Measurements from ENCODE around the gene SETX.

Gene SETX

DNA sequence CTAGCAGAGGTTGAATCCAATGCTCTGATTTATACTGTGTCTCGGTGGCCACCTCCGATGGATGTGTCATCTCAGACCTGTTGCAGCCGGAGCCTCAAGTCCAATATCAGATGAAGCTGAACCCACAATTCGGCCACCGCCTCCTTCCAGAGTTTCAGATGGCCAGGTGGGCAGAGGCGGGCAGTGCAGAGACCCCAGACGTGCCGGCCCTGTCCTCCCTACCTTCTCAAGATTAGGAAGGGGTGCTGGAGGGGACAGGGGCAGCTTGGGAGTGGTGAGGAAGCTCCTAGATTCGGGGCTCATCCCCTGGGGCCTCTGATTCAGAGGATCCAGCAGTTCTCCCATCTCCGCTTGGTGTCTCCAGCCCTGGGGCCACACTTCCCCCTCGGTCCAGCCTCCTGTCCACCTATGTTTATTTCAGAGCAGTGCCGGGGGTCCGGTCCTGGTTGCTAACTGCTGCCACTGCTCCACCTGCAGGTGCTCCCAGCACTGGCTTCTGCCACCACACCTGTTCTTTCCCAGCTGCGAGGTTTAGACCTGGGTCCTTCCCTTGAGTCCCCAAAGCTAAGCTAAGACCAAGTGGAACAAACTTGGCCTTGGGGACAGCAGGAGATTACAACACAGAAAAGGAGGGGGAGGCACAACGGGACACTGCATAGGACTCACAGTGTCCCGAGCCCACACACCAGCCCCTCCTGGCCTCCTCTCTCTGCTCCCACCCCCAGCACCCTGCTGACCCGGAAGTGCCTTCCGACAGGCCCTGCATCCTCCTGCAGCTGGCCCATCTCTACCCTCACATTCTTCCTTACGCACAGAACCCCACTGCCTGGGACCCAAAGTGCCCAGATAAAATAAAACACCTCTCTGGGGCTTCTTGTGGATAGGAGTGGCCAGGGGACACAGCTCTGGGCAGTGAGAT is 111.4 kb downstream of the SETX start:
- Histone ChIP-seq H3K9ac (ENCODE audit: low read depth, low read length) (no peak overlapping the region), H3K4me1 (ENCODE audit: control insufficient read depth, insufficient read depth, low read length) (no peaks in the 10 kb centered on the region), H3K4me3 (ENCODE audit: low read depth, low read length) (peak overlapping the region; percentile 61), H3K9me3 (ENCODE audit: control insufficient read depth, insufficient read depth, low read length) (no peaks in the 10 kb centered on the region), H3K27me3 (ENCODE audit: control insufficient read depth, insufficient read depth, low read length) (peaks cover 22% of the 10 kb centered on the region), H3K36me3 (ENCODE audit: control insufficient read depth, insufficient read depth, low read length) (no peaks in the 10 kb centered on the region)

DNA sequence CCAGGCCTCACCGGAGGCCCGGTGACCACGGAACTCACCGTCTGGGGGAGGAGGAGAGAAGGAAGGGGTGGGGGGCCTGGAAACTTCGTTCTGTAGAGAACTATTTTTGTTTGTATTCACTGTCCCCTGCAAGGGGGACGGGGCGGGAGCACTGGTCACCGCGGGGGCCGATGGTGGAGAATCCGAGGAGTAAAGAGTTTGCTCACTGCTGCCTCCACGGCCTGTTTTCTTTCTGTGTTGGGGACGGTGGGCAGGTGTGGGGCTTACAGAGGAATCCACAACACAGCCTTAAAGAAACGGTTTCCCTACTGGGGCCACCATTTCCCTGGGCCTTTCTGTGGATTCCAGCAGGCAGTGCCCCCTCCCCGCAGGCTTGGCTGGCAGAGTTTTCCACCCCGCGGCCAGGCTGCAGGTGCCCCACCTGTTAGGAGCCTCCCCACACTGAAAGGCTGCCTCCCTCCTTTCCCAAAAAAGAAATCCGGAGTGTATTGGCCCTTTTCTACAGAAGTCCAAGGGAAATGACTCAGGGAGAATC is 112.1 kb downstream of the SETX start:
- H3K4me1 ChIP-seq (ENCODE audit: control insufficient read depth, insufficient read depth, low read length), result no peaks in the 10 kb centered on the region
- peak overlapping the region; percentile 61 for H3K4me3 ChIP-seq (ENCODE audit: low read depth, low read length)
- H3K9ac ChIP-seq (ENCODE audit: low read depth, low read length), result peak overlapping the region; percentile 24
- H3K27me3 ChIP-seq (ENCODE audit: control insufficient read depth, insufficient read depth, low read length), result peaks cover 22% of the 10 kb centered on the region
- H3K36me3 ChIP-seq (ENCODE audit: control insufficient read depth, insufficient read depth, low read length), result no peaks in the 10 kb centered on the region
- no peaks in the 10 kb centered on the region for H3K9me3 ChIP-seq (ENCODE audit: control insufficient read depth, insufficient read depth, low read length)

DNA sequence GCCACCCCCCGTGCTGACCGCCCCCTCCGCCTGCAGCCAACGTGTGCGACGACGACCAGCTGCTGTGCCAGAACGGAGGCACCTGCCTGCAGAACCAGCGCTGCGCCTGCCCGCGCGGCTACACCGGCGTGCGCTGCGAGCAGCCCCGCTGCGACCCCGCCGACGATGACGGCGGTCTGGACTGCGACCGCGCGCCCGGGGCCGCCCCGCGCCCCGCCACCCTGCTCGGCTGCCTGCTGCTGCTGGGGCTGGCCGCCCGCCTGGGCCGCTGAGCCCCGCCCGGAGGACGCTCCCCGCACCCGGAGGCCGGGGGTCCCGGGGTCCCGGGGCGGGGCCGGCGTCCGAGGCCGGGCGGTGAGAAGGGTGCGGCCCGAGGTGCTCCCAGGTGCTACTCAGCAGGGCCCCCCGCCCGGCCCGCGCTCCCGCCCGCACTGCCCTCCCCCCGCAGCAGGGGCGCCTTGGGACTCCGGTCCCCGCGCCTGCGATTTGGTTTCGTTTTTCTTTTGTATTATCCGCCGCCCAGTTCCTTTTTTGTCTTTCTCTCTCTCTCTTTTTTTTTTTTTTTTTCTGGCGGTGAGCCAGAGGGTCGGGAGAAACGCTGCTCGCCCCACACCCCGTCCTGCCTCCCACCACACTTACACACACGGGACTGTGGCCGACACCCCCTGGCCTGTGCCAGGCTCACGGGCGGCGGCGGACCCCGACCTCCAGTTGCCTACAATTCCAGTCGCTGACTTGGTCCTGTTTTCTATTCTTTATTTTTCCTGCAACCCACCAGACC is 112.8 kb downstream of the SETX start:
- Histone ChIP-seq H3K9ac (ENCODE audit: low read depth, low read length) (peak overlapping the region; percentile 24), H3K4me1 (ENCODE audit: control insufficient read depth, insufficient read depth, low read length) (no peaks in the 10 kb centered on the region), H3K9me3 (ENCODE audit: control insufficient read depth, insufficient read depth, low read length) (no peaks in the 10 kb centered on the region), H3K4me3 (ENCODE audit: low read depth, low read length) (peak overlapping the region; percentile 61), H3K27me3 (ENCODE audit: control insufficient read depth, insufficient read depth, low read length) (peaks cover 22% of the 10 kb centered on the region), H3K36me3 (ENCODE audit: control insufficient read depth, insufficient read depth, low read length) (no peaks in the 10 kb centered on the region)

DNA sequence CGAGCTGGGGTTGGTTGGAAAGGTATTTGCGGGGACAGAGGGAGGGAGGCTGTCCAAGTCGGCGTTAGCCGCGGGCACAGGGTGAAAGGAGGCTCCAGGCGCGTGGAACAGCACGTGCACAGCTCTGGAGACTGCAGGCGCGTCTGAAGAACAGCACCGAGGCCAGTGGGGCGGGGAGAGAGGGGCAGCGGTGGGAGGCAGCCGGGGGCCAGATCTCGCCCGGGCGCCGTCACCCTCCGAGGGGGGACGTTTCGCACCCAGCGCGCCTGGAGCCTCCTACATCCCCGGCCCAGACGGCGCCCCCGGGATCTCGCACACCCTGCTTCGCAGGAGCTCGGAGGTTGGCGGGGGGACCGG is 113.3 kb downstream of the SETX start:
- H3K36me3 ChIP-seq (ENCODE audit: control insufficient read depth, insufficient read depth, low read length), result no peaks in the 10 kb centered on the region
- H3K27me3 ChIP-seq (ENCODE audit: control insufficient read depth, insufficient read depth, low read length), result peaks cover 22% of the 10 kb centered on the region
- peak overlapping the region; percentile 61 for H3K4me3 ChIP-seq (ENCODE audit: low read depth, low read length)
- no peak overlapping the region for H3K9ac ChIP-seq (ENCODE audit: low read depth, low read length)
- no peaks in the 10 kb centered on the region for H3K9me3 ChIP-seq (ENCODE audit: control insufficient read depth, insufficient read depth, low read length)
- H3K4me1 ChIP-seq (ENCODE audit: control insufficient read depth, insufficient read depth, low read length), result no peaks in the 10 kb centered on the region

DNA sequence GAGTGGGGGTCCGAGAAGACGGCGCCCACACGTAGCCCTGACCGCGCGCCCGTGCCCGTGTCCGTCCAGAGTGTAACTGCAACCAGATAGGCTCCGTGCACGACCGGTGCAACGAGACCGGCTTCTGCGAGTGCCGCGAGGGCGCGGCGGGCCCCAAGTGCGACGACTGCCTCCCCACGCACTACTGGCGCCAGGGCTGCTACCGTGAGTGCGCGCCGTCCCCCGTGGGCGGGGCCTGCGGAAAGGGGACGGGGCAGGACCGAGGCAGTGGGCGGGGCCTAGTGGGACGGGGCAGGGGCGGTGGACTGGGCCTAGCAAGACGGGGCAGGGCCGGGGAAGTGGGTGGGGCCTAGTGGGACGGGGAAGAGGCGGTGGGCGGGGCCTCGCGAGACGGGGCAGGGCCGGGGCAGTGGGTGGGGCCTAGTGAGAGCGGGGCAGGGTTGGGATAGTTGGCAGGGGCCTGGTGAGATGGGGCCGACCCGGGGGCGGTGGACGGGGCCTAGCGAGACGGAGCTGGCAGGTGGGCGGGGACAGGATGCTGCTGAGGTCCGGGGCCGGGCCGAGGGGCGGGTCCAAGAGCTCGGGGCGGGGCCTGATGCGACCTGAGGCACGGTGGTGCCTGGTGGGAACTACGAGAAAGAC is 113.8 kb downstream of the SETX start:
- peaks cover under 1% of the 10 kb centered on the region for H3K36me3 ChIP-seq (ENCODE audit: control insufficient read depth, insufficient read depth, low read length)
- H3K4me3 ChIP-seq (ENCODE audit: low read depth, low read length), result peak overlapping the region; percentile 61
- no peak overlapping the region for H3K9ac ChIP-seq (ENCODE audit: low read depth, low read length)
- H3K4me1 ChIP-seq (ENCODE audit: control insufficient read depth, insufficient read depth, low read length), result no peaks in the 10 kb centered on the region
- H3K27me3 ChIP-seq (ENCODE audit: control insufficient read depth, insufficient read depth, low read length), result peaks cover 22% of the 10 kb centered on the region
- H3K9me3 ChIP-seq (ENCODE audit: control insufficient read depth, insufficient read depth, low read length), result no peaks in the 10 kb centered on the region

DNA sequence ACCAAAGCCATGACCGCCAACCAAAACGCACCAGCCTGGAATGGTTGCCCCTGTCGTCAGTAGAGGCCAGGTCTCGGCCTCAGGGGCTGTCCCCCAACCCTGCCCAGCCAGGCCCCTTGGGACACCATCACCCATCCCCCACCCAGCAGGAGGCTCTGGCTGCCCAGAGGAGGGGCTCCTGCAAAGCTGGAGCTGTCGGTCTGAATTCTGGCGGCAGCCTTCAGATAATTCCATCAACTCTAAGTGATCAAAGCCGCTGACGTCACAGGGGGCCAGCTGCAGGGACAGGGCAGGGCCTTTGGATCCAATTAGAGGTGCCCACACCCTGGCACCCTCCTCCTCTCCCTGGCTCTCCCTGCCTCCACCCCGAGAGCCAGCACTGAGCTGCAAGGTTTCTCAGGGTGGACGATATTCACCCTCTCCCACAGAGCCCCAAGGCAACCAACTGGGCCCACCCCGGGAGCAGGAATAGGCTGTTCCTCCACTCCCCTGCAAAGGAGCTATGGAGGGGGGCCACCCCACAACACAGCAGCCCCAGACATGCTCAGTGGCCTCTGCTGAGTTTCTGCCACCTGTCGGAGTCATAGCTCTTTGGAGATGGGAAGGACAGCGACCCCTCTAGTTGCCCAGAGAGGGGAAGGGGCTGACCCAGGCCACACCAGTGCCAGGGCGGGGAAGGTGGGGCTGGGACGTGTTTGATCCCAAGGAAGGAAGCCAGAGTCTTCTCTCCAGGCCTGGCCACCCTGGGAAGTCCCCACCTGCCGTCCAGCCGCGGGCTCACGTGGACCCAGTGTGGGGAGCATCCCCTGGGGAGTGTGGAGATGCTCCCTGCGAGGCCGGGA is 114.6 kb downstream of the SETX start:
- Histone ChIP-seq H3K9me3 (ENCODE audit: control insufficient read depth, insufficient read depth, low read length) (no peaks in the 10 kb centered on the region), H3K4me1 (ENCODE audit: control insufficient read depth, insufficient read depth, low read length) (no peaks in the 10 kb centered on the region), H3K4me3 (ENCODE audit: low read depth, low read length) (peak overlapping the region; percentile 40), H3K36me3 (ENCODE audit: control insufficient read depth, insufficient read depth, low read length) (peaks cover 2% of the 10 kb centered on the region), H3K9ac (ENCODE audit: low read depth, low read length) (no peak overlapping the region), H3K27me3 (ENCODE audit: control insufficient read depth, insufficient read depth, low read length) (peaks cover 22% of the 10 kb centered on the region)

DNA sequence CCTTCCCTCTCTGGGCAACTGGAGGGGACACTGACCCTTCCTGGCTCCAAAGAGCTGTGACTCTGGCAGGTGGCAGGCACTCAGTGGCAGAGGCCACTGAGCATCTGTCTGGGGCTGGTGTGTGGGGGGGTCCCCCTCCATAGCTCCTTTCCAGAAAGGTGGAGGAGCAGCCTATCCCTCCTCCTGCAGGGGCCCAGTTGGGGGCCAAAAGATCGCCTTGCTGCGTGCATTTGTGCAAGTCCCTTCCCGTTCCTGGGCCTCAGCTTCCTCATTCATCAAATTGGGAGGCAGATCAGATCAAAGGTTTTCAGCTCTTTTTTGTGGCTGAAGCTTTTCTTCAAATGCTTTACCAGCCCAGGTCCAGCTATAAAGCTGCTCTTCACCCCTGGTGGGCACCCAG is 115.3 kb downstream of the SETX start:
- Histone ChIP-seq H3K36me3 (ENCODE audit: control insufficient read depth, insufficient read depth, low read length) (peaks cover 2% of the 10 kb centered on the region), H3K9me3 (ENCODE audit: control insufficient read depth, insufficient read depth, low read length) (no peaks in the 10 kb centered on the region), H3K4me1 (ENCODE audit: control insufficient read depth, insufficient read depth, low read length) (no peaks in the 10 kb centered on the region), H3K27me3 (ENCODE audit: control insufficient read depth, insufficient read depth, low read length) (peaks cover 22% of the 10 kb centered on the region), H3K4me3 (ENCODE audit: low read depth, low read length) (no peak overlapping the region), H3K9ac (ENCODE audit: low read depth, low read length) (no peak overlapping the region)

DNA sequence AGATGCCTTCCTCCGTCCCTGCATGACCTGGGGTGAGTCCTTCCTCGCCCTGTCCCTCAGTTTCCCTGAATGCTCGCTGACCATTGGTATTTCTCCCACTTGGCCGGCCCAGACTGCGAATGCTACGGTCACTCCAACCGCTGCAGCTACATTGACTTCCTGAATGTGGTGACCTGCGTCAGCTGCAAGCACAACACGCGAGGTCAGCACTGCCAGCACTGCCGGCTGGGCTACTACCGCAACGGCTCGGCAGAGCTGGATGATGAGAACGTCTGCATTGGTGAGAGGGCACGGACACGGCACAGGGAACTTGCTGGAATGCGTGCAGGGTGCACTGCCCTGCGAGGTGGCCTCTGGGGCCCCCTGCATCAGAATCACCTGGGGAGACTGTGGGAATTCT is 115.8 kb downstream of the SETX start:
- Histone ChIP-seq H3K36me3 (ENCODE audit: control insufficient read depth, insufficient read depth, low read length) (peaks cover 2% of the 10 kb centered on the region), H3K9ac (ENCODE audit: low read depth, low read length) (no peak overlapping the region), H3K4me3 (ENCODE audit: low read depth, low read length) (no peak overlapping the region), H3K27me3 (ENCODE audit: control insufficient read depth, insufficient read depth, low read length) (peaks cover 22% of the 10 kb centered on the region), H3K4me1 (ENCODE audit: control insufficient read depth, insufficient read depth, low read length) (no peaks in the 10 kb centered on the region), H3K9me3 (ENCODE audit: control insufficient read depth, insufficient read depth, low read length) (no peaks in the 10 kb centered on the region)

DNA sequence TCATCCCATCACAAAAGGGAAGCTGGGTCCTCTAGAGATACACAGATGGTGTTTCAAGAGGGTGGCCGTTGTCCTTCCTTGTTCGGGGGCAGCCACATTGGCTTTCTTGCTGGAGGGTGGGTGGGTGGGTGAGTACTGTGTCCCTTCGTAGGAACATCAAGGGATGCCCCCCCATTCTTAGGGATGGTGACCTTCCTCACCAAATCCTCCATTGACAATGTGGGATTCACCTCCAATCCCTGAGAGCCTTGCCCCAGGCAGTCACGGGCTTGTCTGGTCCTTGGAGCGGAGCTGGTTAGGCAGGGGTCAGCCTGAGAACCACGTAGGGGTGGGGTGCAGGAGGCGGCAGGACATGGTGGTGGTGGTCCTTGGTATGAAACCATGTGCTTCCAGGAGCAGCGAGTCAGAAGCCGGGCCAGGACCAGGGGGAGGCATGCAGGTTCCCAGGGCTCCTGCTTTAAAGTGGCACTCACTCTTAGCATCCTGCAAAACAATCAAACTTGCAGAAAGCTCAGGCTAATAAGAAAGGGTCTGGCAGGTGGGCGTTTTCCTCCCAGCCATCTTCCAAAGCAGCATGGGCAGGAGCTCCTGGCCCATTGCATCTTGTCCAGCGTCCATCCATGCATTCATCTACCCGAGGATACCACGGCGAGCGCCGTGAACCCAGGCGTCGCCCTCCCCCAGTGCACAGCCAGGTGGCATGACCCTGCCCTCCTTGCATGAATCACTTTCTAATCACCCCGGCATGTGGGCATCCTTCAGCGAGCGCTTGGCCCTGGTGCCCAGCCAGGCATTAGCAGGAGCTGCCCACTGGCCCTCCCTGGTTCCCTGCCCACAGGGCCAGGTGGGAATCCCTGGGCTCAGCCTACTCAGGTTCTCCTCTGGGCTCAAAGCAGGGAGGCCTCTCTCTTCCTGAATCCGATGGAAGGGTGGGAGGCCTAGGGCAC is 116.5 kb downstream of the SETX start:
- Histone ChIP-seq H3K36me3 (ENCODE audit: control insufficient read depth, insufficient read depth, low read length) (peaks cover 2% of the 10 kb centered on the region), H3K9me3 (ENCODE audit: control insufficient read depth, insufficient read depth, low read length) (no peaks in the 10 kb centered on the region), H3K9ac (ENCODE audit: low read depth, low read length) (no peak overlapping the region), H3K4me3 (ENCODE audit: low read depth, low read length) (no peak overlapping the region), H3K27me3 (ENCODE audit: control insufficient read depth, insufficient read depth, low read length) (peaks cover 18% of the 10 kb centered on the region), H3K4me1 (ENCODE audit: control insufficient read depth, insufficient read depth, low read length) (no peaks in the 10 kb centered on the region)

DNA sequence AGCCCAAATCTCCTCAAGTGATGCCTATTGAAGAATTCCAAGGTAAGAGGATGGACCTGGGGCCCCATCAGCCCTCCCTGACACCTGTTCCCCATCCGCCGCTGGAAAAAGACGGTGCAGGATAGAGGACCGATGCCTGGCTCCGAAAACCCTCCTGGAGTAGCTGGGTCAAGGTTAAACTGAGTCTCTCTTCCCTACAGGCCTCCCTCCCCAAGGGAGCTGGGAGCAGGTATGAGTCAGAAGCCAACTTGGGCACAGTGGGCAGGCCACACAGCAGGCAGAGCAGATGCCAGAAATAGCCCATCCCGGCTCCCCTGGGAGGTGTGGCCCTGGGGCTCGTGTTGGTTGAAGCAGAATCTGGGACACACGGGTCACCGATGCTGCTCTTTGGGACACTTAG is 117.3 kb downstream of the SETX start:
- Histone ChIP-seq H3K36me3 (ENCODE audit: control insufficient read depth, insufficient read depth, low read length) (peaks cover 2% of the 10 kb centered on the region), H3K9me3 (ENCODE audit: control insufficient read depth, insufficient read depth, low read length) (no peaks in the 10 kb centered on the region), H3K9ac (ENCODE audit: low read depth, low read length) (no peak overlapping the region), H3K4me3 (ENCODE audit: low read depth, low read length) (no peak overlapping the region), H3K4me1 (ENCODE audit: control insufficient read depth, insufficient read depth, low read length) (no peaks in the 10 kb centered on the region), H3K27me3 (ENCODE audit: control insufficient read depth, insufficient read depth, low read length) (peaks cover 10% of the 10 kb centered on the region)

Data from iPS-15b (cell line).